NCI-H2171 (cell line): ENCODE measurements around the gene OR5J2.
"Not testable (repeated sequence)": the region's sequence is repeated elsewhere in the genome, so short reads cannot be mapped to it uniquely, and the experiment has no call there.

Experiments used
- DNase-seq: peaks from one replicate; lab custom pipeline; 2025; lab: John Stamatoyannopoulos, UW

The OR5J2 gene

GRCh38 chr11:56176318-56176717 lies at the start of gene OR5J2:
TSS of gene OR5J2 (plus strand) at chr11:56176618. CDS start at chr11:56176618, 0 bp downstream.
- no peak for DNase-seq

GRCh38 chr11:56140151-56140661 lies 36.2 kb upstream of the OR5J2 start, which contains the start of gene OR8J3:
TSS of gene OR8J3 (minus strand) at chr11:56140201. CDS start at chr11:56137718, 2,483 bp downstream.
- DNase-seq, result no peak

GRCh38 chr11:56143681-56144080 lies 32.7 kb upstream of the OR5J2 start:
- not testable (repeated sequence) for DNase-seq

- DNase-seq, result no peak
Measured at GRCh38 chr11:56151376-56151775, 25.0 kb upstream of the OR5J2 start.

- peak; percentile 23 for DNase-seq
Measured at GRCh38 chr11:56152333-56152732, 24.1 kb upstream of the OR5J2 start.

GRCh38 chr11:56160217-56160616 lies 16.2 kb upstream of the OR5J2 start, which contains the start of gene OR8K5:
TSS of gene OR8K5 (minus strand) at chr11:56160317. CDS start at chr11:56160317, 0 bp downstream.
- DNase-seq, result no peak

GRCh38 chr11:56163804-56164203 lies 12.6 kb upstream of the OR5J2 start:
- DNase-seq, result no peak

GRCh38 chr11:56172256-56172830 lies 4.1 kb upstream of the OR5J2 start:
- no peak for DNase-seq

- no peak for DNase-seq
Measured at GRCh38 chr11:56183459-56183858, 7.0 kb downstream of the OR5J2 start.

- DNase-seq, result no peak
Measured at GRCh38 chr11:56188602-56189001, 12.2 kb downstream of the OR5J2 start.

- DNase-seq, result no peak
Measured at GRCh38 chr11:56196705-56197104, 20.3 kb downstream of the OR5J2 start.

- no peak for DNase-seq
Measured at GRCh38 chr11:56197367-56197766, 20.9 kb downstream of the OR5J2 start.

- DNase-seq, result no peak
Measured at GRCh38 chr11:56207790-56208189, 31.4 kb downstream of the OR5J2 start.

- DNase-seq, result no peak
Measured at GRCh38 chr11:56214537-56214936, 38.1 kb downstream of the OR5J2 start.

- not testable (repeated sequence) for DNase-seq
Measured at GRCh38 chr11:56219735-56220134, 43.3 kb downstream of the OR5J2 start.
